Endothelial cell of umbilical vein (primary cell): Measurements from ENCODE around the gene TBCD.

Source experiments
- POLR2A ChIP-seq: IDR thresholded peaks from 2 replicates; pipeline ENCODE4 v1.6.1; 2012; ENCODE audit warnings: low read depth, mild to moderate bottlenecking, control low read depth, low read length
- POLR2AphosphoS5 ChIP-seq: IDR thresholded peaks from 2 replicates; pipeline ENCODE4 v1.6.1; 2012; ENCODE audit warnings: low read depth, mild to moderate bottlenecking, control low read depth, low read length, moderate library complexity; ENCODE audit not compliant: insufficient read depth
- TF ChIP-seq, protein P1 (sequence below), 2 donors: IDR thresholded peaks; 1 replicate in 1 of 2; 2 replicates in 1 of 2; pipeline ENCODE4 v1.5.1; 2011; ENCODE audit warnings: low read length in 2 of 2, mild to moderate bottlenecking in 2 of 2, moderate library complexity in 2 of 2, control low read depth in 1 of 2, inconsistent platforms in 1 of 2, low read depth in 1 of 2; ENCODE audit not compliant: insufficient read depth in 1 of 2; ENCODE audit errors: extremely low read depth in 1 of 2

DNA sequence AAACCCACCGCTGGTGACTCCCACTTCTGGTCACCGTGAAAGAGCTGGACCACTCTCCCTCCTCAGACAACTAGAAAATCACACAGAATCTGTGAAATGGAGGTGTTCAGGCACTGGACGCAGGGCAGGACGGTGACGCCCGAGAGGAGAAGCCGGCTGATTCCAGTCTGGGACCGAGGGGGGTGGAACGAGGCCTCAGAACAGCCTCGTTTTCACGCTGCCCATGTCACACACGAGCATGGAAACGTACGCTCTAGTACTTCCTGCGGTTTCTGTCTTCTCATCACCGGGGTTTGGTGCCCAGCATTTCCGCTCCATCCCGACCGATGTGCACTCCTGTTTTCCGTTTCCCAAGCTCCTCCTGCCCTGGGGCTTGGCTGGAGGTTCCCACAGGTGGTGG is 225.7 kb downstream of the TBCD start:
- TF ChIP-seq POLR2A, result no peak
- TF ChIP-seq, protein P1, sequence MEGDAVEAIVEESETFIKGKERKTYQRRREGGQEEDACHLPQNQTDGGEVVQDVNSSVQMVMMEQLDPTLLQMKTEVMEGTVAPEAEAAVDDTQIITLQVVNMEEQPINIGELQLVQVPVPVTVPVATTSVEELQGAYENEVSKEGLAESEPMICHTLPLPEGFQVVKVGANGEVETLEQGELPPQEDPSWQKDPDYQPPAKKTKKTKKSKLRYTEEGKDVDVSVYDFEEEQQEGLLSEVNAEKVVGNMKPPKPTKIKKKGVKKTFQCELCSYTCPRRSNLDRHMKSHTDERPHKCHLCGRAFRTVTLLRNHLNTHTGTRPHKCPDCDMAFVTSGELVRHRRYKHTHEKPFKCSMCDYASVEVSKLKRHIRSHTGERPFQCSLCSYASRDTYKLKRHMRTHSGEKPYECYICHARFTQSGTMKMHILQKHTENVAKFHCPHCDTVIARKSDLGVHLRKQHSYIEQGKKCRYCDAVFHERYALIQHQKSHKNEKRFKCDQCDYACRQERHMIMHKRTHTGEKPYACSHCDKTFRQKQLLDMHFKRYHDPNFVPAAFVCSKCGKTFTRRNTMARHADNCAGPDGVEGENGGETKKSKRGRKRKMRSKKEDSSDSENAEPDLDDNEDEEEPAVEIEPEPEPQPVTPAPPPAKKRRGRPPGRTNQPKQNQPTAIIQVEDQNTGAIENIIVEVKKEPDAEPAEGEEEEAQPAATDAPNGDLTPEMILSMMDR (IDR thresholded peaks at IDR 0.05; ENCODE audit: extremely low read depth in 1 of 2, insufficient read depth in 1 of 2, low read depth in 1 of 2, low read length in 2 of 2), result no peak
- TF ChIP-seq POLR2AphosphoS5, result no peak
